ENCODE measurements around the gene COMMD7. TPM values are rescaled to one million over a fixed set of nuclear protein-coding genes. Genes with fewer than 3 reads are reported as not detected.
A peak's percentile ranks its signal among the peaks of the same experiment; 100 is the strongest.
"Not testable (repeated sequence)": the region's sequence is repeated elsewhere in the genome, so short reads cannot be mapped to it uniquely, and the experiment has no call there.

Gene COMMD7
- total RNA-seq, 2 experiments from 2014 or later = 52.6 to 55.6 TPM

DNA sequence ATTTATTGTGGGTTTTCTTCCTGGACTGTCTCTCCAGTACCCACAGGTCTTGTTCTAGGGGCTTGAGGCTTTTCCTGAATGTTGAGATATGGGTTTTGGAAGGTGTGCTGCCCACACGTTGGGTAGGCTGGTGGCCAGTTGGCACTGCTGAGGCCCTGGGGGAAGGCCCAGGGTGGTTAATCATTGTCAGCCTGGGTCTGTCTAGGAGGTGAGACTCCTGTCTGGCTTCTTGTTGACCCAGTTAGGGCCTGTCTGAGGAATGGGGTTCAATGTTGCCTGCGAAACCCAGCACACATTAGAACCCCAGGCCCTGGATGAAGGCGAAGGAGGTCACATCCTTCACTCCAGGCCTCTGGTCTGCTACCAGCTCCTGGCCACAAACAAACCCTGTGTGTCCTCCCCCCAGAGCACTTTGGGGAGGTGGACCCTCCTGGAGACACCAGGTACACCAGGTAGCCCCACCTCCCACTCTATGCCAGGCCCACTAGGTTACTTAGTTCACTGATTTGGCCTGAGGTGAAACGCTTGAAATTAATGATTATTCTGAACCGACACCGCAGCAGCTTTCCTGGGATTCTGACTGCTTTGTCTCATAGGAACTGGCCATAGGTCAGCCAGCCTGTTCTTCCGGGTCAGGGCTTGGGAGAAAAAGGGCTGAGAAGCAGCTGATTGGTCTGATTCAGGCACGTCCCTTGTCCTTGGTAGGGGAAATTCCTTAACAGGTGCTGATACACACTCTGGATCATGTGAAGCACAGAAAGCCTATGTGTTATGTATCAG lies 34.1 kb upstream of the COMMD7 start:
- no peaks in the 10 kb centered on the region for H3K9me3 Mint-ChIP-seq
- H3K36me3 Mint-ChIP-seq = no peaks in the 10 kb centered on the region
- H3K4me3 Mint-ChIP-seq = no peak overlapping the region
- H3K4me1 Mint-ChIP-seq = peaks cover 19% of the 10 kb centered on the region
- H3K27me3 Mint-ChIP-seq = no peaks in the 10 kb centered on the region
- ATAC-seq (ENCODE audit: low read depth) = no peak
- no peak overlapping the region for H3K27ac Mint-ChIP-seq
- POLR2A ChIA-PET = interaction anchor here (1.3 to 3.9 kb wide), 5 partner anchors 13 to 103 kb away, joined by 3 to 46 read pairs (median 5); partner anchors contain the start of genes C20orf203, COMMD7 and DNMT3B
- no peak for DNase-seq

DNA sequence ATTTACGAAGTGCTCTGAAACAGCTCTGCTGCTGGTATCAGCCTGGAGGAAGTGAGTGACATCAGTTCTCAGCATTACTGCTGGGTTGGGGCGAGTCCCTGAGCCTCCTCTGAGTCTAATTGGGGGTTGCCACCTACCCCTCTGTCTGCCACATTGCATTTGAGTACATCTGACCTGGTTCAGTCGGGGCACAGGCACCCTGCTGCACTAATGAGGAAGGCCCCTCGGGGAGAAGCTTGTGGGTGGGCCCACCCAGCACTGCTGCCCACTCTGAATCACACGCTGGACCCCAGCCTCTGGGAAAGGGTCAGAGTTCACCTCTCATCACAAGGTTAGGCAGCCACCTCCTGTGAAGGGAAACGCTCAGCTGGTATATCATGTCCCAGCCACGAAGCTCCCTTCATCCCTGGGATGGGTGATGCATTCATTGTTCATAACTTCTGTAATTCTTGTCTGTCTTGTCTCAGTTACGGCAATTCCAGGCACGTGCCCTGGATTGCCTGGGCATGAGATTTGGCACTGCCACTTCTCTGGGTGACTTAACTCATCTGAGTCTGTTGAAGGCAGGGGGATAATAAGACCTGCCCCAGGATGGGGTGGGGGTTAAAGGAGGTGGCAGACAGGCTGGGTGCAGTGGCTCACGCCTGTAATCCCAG lies 32.2 kb upstream of the COMMD7 start:
- Mint-ChIP-seq H3K36me3 (no peaks in the 10 kb centered on the region), H3K9me3 (no peaks in the 10 kb centered on the region), H3K27ac (peak overlapping the region; percentile 40), H3K27me3 (no peaks in the 10 kb centered on the region), H3K4me3 (no peak overlapping the region), H3K4me1 (peaks cover 35% of the 10 kb centered on the region)
- ATAC-seq (ENCODE audit: low read depth) (peak; percentile 20), DNase-seq (no peak)
- POLR2A ChIA-PET = interaction anchor here (1.9 to 3.9 kb wide), 2 partner anchors 32 to 101 kb away, joined by 7 to 46 read pairs; partner anchors contain the start of genes C20orf203 and COMMD7

GRCh38 chr20:32773855-32774254 lies 30.6 kb upstream of the COMMD7 start:
- Mint-ChIP-seq H3K4me1 (peaks cover 35% of the 10 kb centered on the region), H3K4me3 (no peak overlapping the region), H3K9me3 (no peaks in the 10 kb centered on the region), H3K27ac (peak overlapping the region; percentile 4), H3K27me3 (no peaks in the 10 kb centered on the region), H3K36me3 (no peaks in the 10 kb centered on the region)
- ATAC-seq (ENCODE audit: low read depth) = no peak
- POLR2A ChIA-PET = interaction anchor here (0.6 to 1.3 kb wide), 3 partner anchors 11 to 666 kb away, joined by 3 to 6 read pairs (median 6); partner anchors contain the start of gene DNMT3B
- no peak for DNase-seq

- POLR2A ChIA-PET = interaction anchor here (0.6 to 1.3 kb wide), 4 partner anchors 10 to 665 kb away, joined by 3 to 6 read pairs (median 5); partner anchors contain the start of gene DNMT3B
- ATAC-seq (ENCODE audit: low read depth) = no peak
- Mint-ChIP-seq H3K27ac (no peak overlapping the region), H3K4me3 (no peak overlapping the region), H3K4me1 (peaks cover 31% of the 10 kb centered on the region), H3K27me3 (no peaks in the 10 kb centered on the region), H3K9me3 (no peaks in the 10 kb centered on the region), H3K36me3 (no peaks in the 10 kb centered on the region)
- no peak for DNase-seq
Observed at GRCh38 chr20:32773223-32773622, 30.0 kb upstream of the COMMD7 start.

DNA sequence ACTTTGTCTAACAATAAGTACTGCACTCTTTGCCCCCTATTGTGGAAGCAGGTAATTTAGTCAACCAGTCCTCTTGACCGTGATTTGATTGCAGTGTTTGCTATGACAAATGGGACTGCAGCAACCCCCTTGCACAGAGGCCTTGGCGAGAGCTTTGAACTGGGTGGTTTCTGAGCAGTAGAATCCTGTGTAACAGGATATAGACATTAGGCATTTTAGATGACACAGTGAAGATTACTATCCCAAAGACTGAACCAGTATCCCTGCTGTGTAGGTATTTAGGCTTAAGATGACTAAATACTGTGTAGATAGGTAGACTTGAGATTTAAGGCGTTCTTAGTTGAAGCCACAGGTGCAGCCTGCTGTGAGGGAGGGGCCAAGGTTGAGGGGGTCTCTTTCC lies 28.8 kb upstream of the COMMD7 start:
- Mint-ChIP-seq H3K27ac (no peak overlapping the region), H3K4me1 (peaks cover 30% of the 10 kb centered on the region), H3K27me3 (no peaks in the 10 kb centered on the region), H3K36me3 (no peaks in the 10 kb centered on the region), H3K4me3 (no peak overlapping the region), H3K9me3 (no peaks in the 10 kb centered on the region)
- ATAC-seq (ENCODE audit: low read depth) (peak; percentile 30), DNase-seq (no peak)
- POLR2A ChIA-PET = interaction anchor here (0.8 to 2.7 kb wide), 2 partner anchors 10 to 29 kb away, joined by 3 to 13 read pairs; partner anchors contain the start of genes COMMD7 and DNMT3B

DNA sequence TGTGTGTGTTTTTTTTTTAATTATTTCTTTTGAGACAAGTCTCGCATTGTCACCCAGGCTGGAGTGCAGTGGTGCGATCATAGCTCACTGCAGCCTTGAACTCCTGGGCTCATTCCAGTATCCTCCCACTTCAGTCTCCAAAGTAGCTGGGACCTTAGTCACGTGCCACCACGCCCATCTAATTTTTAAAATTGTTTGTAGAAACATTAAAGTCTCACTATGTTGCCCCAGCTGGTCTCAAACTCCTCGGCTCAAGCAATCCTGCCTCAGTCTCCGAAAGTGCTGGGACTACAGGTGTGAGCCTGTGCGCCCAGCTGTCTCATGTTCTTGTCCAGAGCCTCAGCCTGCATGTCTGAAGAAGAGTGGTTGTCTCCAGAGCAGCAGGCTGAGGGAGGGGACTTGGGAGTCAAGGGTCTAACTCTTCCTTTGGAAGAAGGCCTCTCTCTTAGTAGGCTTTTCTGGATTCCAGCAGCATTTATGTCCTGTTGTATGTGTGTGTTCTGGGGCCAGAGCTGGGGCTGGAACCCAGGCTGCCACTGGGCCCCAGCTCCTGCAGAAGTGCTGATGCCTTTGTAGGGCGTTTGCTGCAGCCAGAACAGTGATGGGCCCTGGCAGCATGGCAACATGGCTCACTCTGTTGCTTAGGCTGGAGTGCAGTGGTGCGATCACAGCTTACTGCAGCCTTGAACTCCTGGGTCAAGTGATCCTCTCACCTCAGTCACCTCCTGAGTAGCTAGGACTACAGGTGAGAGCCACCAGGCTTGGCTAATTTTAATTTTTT lies 24.3 kb upstream of the COMMD7 start:
- H3K36me3 Mint-ChIP-seq = no peaks in the 10 kb centered on the region
- no peaks in the 10 kb centered on the region for H3K9me3 Mint-ChIP-seq
- peaks cover 2% of the 10 kb centered on the region for H3K27me3 Mint-ChIP-seq
- H3K4me3 Mint-ChIP-seq = no peak overlapping the region
- POLR2A ChIA-PET = interaction anchor here (1.2 kb wide), 1 partner anchor 25 kb away, joined by 8 read pairs; the partner anchor contains the start of gene COMMD7
- peaks cover 32% of the 10 kb centered on the region for H3K4me1 Mint-ChIP-seq
- ATAC-seq (ENCODE audit: low read depth) (no peak), DNase-seq (no peak)
- H3K27ac Mint-ChIP-seq = no peak overlapping the region

DNA sequence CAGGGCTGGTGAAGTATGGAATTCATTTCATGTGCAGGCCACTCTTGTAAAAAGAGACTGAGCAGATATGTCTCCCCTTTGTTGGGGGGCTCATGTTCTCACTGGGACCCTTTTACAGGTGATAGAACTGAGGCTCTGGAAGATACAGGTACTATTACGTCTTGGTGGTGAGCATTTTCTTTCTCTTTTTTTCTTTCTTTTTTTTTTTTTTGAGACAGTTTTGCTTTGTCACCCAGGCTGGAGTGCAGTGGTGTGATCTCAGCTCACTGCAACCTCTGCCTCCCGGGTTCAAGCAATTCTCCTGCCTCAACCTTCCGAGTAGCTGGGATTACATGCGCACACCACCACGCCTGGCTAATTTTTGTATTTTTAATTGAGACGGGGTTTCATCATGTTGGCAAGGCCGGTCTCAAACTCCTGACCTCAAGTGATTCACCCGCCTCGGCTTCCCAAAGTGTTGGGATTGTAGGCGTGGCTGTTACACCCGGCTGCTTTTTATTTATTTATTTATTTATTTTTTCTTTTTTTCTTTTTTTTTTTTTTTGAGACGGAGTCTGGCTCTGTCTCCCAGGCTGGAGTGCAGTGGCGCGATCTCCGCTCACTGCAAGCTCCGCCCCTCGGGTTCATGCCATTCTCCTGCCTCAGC lies 22.1 kb upstream of the COMMD7 start:
- ATAC-seq (ENCODE audit: low read depth); DNase-seq; H3K27ac Mint-ChIP-seq; POLR2A ChIA-PET; H3K27me3 Mint-ChIP-seq; H3K36me3 Mint-ChIP-seq; H3K9me3 Mint-ChIP-seq; H3K4me3 Mint-ChIP-seq: not testable (repeated sequence)
- peaks cover 26% of the 10 kb centered on the region for H3K4me1 Mint-ChIP-seq

- POLR2A ChIA-PET = interaction anchor here (0.5 to 3.2 kb wide), 6 partner anchors 9 to 90 kb away, joined by 3 to 33 read pairs (median 8); partner anchors contain the start of genes C20orf203 and COMMD7
- no peak for DNase-seq
Observed at GRCh38 chr20:32764005-32764960, 21.0 kb upstream of the COMMD7 start.

GRCh38 chr20:32763202-32764004 lies 20.1 kb upstream of the COMMD7 start:
- Mint-ChIP-seq H3K36me3 (no peaks in the 10 kb centered on the region), H3K4me1 (peaks cover 26% of the 10 kb centered on the region), H3K4me3 (peak overlapping the region; percentile 92), H3K27me3 (peaks cover 4% of the 10 kb centered on the region), H3K9me3 (no peaks in the 10 kb centered on the region), H3K27ac (peak overlapping the region; percentile 63)
- peak; percentile 43 for DNase-seq
- POLR2A ChIA-PET = interaction anchor here (0.5 to 3.2 kb wide), 10 partner anchors 10 to 235 kb away, joined by 3 to 33 read pairs (median 4); partner anchors contain the start of genes C20orf203 and COMMD7
- no peak for ATAC-seq (ENCODE audit: low read depth)

More at GRCh38 chr20:32764005-32764960, 21.0 kb upstream of the COMMD7 start:
- H3K9me3 Mint-ChIP-seq = no peaks in the 10 kb centered on the region
- H3K4me1 Mint-ChIP-seq = peaks cover 26% of the 10 kb centered on the region
- no peak overlapping the region for H3K27ac Mint-ChIP-seq
- no peak for ATAC-seq (ENCODE audit: low read depth)
- H3K4me3 Mint-ChIP-seq = peak overlapping the region; percentile 92
- no peaks in the 10 kb centered on the region for H3K36me3 Mint-ChIP-seq
- peaks cover 4% of the 10 kb centered on the region for H3K27me3 Mint-ChIP-seq

DNA sequence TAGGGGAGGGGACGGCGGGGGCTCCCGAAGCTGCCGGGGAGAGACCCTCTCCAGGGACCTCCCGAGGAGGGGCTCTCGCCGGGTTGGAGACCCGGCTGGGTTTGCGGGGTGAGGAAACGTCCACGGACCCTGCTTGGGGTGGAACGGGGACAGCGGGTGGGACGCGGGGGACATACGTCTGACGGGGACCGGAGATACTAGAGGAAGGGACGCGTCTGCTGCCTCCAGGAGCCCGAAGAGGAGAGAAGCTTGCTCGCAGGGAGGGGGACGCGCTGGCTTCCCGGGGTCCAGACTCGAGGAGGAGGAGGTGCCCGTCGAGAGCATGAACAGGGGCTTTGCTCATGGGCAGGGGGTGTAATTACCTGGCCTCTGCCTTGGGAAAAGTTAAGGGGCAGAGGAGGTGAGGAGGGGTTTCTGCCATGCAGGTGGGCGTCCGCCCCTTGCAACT lies 19.5 kb upstream of the COMMD7 start:
- no peaks in the 10 kb centered on the region for H3K36me3 Mint-ChIP-seq
- H3K4me1 Mint-ChIP-seq = peaks cover 26% of the 10 kb centered on the region
- H3K27ac Mint-ChIP-seq = peak overlapping the region; percentile 63
- peak overlapping the region; percentile 92 for H3K4me3 Mint-ChIP-seq
- DNase-seq (peak; percentile 73), ATAC-seq (ENCODE audit: low read depth) (peak; percentile 38)
- no peaks in the 10 kb centered on the region for H3K9me3 Mint-ChIP-seq
- peaks cover 4% of the 10 kb centered on the region for H3K27me3 Mint-ChIP-seq
- POLR2A ChIA-PET = interaction anchor here (0.5 to 3.2 kb wide), 12 partner anchors 9 to 234 kb away, joined by 3 to 33 read pairs (median 4); partner anchors contain the start of genes C20orf203 and COMMD7
